ENCODE results near the gene WFS1.

DNA sequence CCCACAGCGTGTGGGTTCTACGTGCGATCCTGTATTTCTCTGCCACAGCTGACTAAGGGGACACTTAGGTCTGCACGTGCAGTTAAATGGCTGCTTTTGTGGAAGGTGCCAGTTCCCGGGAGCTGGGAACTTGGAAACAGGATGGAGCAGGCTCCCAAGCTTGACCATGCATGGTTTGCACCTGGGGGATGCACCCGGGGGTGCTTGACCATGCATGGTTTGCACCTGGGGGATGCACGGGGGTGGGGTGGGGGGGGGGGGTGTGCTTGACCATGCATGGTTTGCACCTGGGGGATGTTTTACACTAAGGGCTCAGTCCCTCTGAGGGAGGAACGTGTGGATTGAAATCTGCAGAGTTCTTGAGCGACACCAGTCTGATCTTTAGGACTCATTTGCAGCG lies 5.7 kb downstream of the WFS1 start:
- TF ChIP-seq, protein P1, sequence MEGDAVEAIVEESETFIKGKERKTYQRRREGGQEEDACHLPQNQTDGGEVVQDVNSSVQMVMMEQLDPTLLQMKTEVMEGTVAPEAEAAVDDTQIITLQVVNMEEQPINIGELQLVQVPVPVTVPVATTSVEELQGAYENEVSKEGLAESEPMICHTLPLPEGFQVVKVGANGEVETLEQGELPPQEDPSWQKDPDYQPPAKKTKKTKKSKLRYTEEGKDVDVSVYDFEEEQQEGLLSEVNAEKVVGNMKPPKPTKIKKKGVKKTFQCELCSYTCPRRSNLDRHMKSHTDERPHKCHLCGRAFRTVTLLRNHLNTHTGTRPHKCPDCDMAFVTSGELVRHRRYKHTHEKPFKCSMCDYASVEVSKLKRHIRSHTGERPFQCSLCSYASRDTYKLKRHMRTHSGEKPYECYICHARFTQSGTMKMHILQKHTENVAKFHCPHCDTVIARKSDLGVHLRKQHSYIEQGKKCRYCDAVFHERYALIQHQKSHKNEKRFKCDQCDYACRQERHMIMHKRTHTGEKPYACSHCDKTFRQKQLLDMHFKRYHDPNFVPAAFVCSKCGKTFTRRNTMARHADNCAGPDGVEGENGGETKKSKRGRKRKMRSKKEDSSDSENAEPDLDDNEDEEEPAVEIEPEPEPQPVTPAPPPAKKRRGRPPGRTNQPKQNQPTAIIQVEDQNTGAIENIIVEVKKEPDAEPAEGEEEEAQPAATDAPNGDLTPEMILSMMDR (IDR thresholded peaks at IDR 0.05), result no peak
- TF ChIP-seq POLR2A (IDR thresholded peaks at IDR 0.05), result no peak
